HG03045 (cell line): Measurements from ENCODE around the gene CHST14.
"Not testable (repeated sequence)": the region's sequence is repeated elsewhere in the genome, so short reads cannot be mapped to it uniquely, and the experiment has no call there.

Source experiments
- ATAC-seq: cut with Tn5 transposase; IDR thresholded peaks from one replicate; pipeline ENCODE4 v1.9.1; 2021; ENCODE audit warnings: mild to moderate bottlenecking, moderate library complexity; ENCODE audit not compliant: unreplicated experiment

The CHST14 gene

DNA sequence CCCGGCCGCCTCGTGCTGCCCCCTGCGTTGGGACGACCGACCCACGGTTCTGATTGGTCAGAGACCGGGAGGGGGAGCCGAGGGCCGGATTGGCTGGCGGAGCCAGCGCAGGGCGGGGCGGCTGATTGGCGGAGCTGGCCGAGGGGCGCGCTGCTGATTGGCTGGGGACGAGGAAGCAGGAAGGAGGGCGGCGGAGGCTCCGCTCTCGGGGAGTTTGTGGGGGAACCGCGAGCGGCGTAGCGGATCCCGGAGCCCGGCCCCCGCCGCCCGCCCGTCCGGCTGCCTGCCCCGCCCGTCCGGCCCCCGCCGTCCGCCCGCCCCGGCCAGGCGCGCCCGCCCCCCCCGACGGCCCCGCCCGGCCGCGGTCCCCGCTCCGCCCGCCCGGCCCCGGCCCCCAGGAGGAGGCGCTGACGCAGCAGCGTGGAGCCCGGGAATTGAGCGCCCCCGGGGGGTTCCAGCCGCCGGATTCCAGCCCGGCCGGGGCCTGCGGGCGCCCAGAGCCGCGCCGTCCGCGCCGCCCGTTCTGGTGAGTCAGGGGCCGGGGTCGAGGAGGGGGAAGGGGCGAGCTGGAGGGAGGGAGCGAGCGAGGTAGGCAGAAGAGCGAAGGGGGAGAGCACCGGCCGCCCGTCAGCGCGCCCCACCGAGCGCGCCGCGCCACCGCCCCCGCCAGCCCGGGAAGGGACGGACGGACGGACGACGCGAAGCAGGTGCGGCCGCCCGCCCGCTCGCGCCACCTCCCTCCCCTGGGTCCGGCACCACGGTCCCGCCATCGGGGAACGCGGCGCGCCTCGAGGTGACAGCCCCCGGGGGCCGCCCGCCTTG is 29.8 kb upstream of the CHST14 start, which contains the start of gene BAHD1:
BAHD1 (plus strand) TSS at position 211 of the 822 bp plus-strand sequence. CDS start 17,512 bp downstream, outside the sequence.
- peak; percentile 88 for ATAC-seq

DNA sequence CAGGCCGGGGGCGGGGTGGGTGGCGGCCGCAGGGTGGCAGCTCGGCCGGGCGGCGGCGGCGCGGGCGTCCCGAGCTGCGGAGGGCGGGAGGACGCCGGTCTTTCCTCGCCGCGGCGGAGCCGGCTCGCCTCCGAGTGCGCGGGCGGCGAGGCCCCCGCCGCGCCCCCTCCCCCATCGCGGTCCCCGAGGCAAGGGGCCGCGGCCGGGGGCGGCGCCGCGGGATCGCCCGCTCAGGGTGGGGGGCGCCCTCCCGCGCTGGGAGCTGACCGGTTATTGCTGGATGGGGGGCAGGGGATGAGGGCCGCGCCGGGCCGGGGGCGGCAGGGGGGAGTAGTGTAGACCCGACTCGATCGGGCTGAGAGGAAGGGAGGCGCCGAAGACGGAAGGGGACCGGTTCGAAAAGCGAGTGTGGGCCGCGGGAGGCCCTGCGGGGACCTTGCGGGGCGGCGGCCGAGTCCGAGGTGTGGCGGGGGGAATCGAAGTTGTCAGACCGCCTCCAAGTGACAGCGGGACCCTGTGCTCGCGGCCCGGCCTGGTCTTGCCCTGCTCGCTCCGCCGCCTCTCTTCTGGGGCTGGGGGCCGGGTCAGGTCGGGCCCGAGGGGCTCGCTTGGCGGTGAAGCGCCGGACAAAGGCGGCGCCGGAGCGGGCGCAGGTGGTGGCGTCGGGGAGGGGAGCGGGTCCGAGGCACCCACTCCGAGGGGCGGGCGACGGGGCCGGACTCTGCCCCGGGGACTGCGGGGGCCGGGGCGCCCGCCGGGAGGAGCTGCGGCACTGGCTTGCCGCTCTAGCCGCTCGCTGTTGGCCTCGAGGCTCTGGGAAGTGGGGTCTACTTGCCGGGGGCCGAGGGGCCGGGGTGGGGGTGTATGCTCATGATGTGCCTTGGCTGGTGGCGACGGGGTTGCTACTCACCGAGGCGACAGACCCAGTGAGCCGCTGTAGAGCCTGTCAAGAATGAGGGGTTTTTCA is 28.9 kb upstream of the CHST14 start:
- ATAC-seq = peak; percentile 2

DNA sequence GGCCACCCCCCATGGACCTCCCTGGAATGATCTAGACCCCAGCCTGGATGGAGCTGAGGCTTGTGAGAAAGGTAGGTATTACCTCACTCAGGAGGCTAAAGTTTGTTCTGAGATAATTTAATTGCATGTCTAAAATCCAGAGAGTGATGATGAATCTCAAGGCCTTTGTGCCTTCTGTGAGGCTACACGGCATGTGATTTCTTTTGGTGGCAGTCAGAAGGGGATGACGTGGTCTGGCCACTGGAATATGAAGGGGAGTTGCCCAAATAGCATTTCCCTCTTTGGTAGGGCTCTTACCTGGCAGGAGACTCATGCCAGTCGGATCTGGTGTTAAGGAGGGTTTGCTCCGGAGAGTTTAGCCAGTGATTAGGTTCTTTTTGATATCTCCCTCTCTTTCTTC is 27.5 kb upstream of the CHST14 start:
- ATAC-seq = no peak

DNA sequence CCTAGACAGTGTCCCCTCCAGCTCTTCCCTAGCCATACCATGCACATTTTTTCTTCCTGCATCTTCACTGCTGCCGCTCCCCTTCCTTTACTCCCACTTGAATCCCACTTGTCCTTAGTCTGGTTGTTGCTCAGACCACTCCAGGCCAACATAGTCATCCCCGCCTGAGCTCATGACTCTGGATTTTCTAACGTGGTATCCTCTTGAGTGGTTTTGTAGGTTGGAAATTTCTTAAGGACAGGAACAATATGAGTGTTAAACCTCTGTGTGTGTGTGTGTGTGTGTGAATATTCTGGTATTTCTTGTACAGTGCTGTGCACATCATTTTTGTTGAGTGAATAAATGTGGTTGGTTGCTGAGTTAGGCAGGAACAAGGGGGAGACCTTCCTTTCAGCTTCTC is 26.9 kb upstream of the CHST14 start:
- no peak for ATAC-seq

DNA sequence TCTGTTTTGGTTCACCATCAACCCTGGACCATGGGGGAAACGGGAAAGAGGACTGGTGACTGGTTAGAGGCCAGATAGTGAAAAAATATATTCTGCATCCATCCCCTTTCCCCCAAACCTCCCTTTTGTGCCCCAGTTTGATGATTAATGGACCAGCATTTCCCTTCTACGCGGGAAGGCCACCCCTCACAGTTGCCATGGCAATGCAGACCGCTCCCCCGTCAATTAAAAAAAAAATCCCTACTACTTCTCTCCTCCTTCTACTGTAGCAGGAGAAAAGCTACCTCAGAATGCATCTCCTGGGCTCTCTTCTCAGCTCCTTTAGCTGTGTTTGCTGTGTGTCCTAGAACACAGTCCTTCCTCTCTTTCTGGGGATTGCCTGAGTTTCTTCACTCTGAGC is 26.0 kb upstream of the CHST14 start:
- ATAC-seq = no peak

DNA sequence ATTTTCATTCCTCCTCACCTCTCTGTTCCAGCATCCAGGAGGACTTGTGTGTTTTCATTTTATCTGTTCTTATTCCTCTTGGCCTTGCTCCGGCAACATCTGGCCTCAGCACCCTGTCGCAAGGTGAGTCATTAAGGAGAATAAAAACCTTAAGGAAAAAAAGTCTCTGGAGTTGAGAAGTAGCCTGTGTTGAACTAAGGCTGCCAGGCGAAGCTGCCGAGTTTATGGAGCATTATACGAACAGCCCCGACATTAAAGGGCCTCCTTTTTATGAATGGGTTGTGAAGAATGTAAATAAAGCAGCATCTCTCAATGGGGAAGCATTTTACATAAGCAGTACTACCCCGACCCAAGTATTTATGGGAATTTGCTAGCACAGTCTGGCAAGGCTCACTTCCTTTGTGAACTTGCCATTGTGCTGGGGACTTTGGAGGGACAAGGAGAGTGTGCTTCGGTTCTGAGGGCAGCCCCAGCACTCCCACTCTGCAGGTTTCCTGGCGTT is 25.3 kb upstream of the CHST14 start:
- no peak for ATAC-seq

DNA sequence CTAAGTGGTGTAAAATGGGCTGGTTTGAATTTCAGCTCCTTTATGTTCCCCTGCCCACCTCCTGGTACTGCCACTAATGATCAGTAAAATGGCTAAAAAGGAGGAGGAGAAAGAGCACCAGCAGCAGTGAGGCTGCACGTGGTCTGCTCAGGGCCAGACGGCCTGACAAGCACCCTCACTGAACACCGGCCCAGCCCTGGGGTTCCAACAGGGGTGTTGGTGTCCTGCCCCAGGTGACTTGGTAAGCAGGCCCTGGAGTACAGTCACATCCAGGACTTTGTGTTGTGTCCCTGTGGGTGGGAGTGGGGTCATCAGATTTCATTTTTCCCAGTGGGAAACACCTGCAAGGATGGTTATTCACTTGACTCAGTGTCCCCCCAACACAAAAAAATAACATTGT is 24.6 kb upstream of the CHST14 start:
- ATAC-seq = no peak

DNA sequence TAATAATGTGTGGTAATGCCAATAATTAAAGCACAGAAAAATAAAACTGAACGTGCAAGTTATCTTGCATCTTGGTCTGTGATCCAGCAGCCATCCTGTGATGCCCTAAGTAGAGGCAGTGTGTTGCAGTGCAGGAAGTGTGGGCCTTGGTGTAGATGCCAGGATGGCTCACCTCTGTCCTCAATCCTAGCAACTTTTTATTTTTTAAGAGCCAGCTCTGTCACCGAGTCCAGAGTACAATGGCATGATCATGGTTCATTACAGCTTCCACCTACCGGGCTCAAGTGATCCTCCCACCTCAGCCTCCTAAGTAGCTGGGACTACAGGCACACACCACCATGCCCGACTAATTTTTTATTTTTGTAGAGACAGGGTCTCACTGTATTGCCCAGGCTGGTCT is 22.4 kb upstream of the CHST14 start:
- no peak for ATAC-seq

DNA sequence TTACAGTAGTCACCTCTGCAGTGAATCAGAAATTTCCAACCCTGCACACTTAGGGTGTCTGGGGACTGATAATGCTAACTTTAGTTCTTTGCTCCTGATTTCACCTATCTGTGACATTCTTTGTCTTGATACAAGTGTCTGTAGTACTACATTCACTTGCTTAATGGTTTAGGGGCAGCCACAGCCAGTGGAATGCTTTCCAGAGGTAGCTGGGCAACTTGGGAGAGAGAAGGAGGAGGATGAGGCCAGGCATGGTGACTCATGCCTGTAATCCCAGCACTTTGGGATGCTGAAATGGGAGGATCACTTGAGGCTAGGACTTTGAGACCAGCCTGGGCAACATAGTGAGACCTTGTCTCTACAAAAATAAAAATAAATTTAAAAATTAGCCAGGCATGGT is 21.5 kb upstream of the CHST14 start:
- no peak for ATAC-seq

DNA sequence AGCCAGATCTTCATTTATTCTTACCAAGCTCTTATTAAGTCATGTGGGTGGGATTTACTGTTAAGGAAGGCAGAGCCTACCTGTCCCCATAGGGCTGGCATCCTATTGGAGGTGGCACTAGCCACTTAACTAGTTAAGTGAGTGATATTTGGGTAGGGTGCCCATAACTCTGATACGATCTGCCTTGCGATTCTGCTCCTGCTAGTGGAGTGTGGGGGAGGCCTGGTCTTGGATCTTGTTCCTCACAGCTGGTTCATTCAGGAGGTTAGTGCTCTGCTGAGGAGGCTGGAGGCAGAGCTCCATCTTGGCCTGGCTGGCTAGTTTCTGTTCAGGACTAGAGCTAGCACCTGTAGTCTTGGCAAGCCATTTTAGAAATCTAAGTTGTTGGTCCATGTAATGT is 20.7 kb upstream of the CHST14 start:
- ATAC-seq = no peak

- no peak for ATAC-seq
Measured at GRCh38 chr15:40451527-40452158, 19.1 kb upstream of the CHST14 start.

- no peak for ATAC-seq
Measured at GRCh38 chr15:40452296-40453090, 18.3 kb upstream of the CHST14 start.

DNA sequence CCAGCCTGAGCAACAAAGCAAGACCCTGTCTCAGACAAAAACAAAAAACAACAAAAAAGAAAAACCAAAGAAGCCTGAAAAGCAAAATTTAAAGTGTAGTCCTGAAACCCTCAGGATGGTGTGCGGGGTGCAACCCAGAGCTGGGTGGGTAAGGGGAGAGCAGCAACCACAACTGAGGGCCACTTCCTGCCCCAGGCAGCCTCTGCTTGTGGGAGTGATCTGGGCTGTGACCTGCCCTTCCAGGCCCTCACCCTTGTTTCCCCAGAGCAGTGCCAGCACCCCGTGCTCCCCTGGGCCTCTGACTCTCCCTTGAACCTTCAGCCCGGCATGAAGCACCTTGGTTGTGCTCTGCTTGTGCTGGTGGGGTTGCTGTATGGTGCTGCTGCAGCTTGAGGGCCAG is 16.8 kb upstream of the CHST14 start:
- ATAC-seq = not testable (repeated sequence)

DNA sequence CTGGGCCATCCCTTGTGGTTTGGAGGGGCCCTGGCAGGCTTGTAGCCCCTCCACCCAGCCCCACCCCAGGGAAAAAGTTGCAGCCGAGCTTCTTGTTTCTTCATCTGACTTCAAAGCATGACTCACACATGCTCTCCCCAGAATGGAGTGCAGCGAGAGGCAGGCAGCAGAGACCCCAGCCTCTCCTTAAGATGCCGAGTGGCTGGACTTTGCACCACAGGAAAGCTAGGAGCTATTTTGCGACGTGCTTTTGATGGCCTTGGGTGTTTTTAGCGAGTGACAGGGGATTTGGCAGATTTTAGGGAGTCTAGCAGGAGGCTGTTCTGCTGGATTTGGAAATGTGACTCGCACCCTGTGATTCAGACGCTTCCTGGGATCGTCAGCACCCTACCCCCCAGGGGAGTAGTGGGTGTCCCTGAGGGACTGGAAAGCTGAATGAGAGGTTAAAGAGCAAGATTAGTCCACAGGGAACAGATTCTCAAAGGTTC is 15.8 kb upstream of the CHST14 start:
- no peak for ATAC-seq

GRCh38 chr15:40456299-40456712 is 14.5 kb upstream of the CHST14 start:
- ATAC-seq = no peak

DNA sequence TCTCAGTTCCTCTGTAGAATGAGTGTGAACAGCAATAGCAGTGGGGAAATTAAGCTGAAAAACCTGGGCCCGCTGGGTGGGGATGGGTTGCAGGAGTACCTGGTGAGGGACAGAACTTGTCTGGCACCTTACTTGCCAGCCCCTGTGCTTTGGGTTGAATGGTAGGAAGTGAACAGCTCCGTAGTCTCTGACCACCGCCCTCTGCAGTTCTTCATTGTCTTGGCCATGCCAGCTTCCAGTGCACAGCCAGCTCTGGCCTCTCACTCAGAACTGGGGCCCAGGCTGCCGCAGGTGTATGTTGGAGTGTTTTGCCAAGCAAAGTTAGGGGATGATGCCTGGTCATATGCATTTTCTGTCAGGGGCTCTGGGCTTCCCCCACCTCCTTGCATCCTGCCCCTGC is 14.0 kb upstream of the CHST14 start:
- no peak for ATAC-seq

- no peak for ATAC-seq
Measured at GRCh38 chr15:40458495-40459371, 12.1 kb upstream of the CHST14 start.

- ATAC-seq = no peak
Measured at GRCh38 chr15:40459391-40460015, 11.3 kb upstream of the CHST14 start.

DNA sequence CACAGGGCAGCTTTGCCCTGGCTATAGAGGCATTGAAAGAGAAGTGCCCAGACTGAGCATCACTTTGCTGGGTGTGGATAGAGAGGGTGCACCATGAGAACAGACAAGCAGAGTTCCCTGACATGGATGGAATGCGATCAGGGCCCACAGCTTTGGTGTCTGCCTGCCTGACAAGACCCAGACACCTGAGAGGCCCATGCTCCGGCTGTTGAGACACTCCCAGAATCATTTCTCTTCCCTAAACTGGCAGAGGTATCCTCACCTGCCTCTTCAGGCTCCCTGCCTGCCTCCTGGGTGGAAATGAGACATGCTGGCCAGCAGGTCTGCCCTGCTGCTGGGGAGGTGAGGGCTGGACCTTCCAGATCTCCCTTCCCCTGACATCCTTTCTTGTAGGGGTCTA is 10.4 kb upstream of the CHST14 start:
- ATAC-seq = no peak
